ENCODE results near the gene RAB15. TPM values are rescaled to one million over a fixed set of nuclear protein-coding genes. Genes with fewer than 3 reads are reported as not detected.

Gene RAB15
- polyA plus RNA-seq, 3 donors, result 0.09 to 0.14 (median 0.09) TPM

- Histone ChIP-seq H3K79me2 (ENCODE audit: insufficient read depth, low read length) (peaks cover 38% of the 10 kb centered on the region), H3K9ac (ENCODE audit: insufficient read depth, low read length, poor library complexity, severe bottlenecking) (no peak overlapping the region), H3K27ac (ENCODE audit: low read depth in 1 of 2, low read length in 2 of 2) (no peak overlapping the region), H2AFZ (ENCODE audit: insufficient read depth, low read depth, low read length, poor library complexity, severe bottlenecking) (no peak overlapping the region), H3K27me3 (ENCODE audit: control insufficient read depth in 2 of 2, insufficient read depth in 2 of 2, low read length in 2 of 2) (no peaks in the 10 kb centered on the region), H3K9me3 (replicated peaks in 1 of 2; ENCODE audit: control insufficient read depth in 1 of 2, insufficient read depth in 1 of 2, low read length in 2 of 2) (no peaks in the 10 kb centered on the region), H3K36me3 (replicated peaks in 1 of 2; ENCODE audit: control insufficient read depth in 1 of 2, insufficient read depth in 2 of 2, low read length in 2 of 2) (peaks cover 88 to 98% of the 10 kb centered on the region in 2 donors), H4K20me1 (ENCODE audit: insufficient read depth, low read length) (peaks cover 97% of the 10 kb centered on the region), H3K4me1 (ENCODE audit: control insufficient read depth in 1 of 2, insufficient read depth in 2 of 2, low read length in 2 of 2) (no peaks in the 10 kb centered on the region), H3K4me3 (replicated peaks in 1 of 3; ENCODE audit: low read depth in 2 of 3, low read length in 3 of 3) (no peak overlapping the region), H3K4me2 (replicated peaks; ENCODE audit: extremely low read depth, low read length, poor library complexity, severe bottlenecking) (no peak overlapping the region)
- Mint-ChIP-seq H3K4me3 (no peak overlapping the region), H3K9me3 (no peaks in the 10 kb centered on the region), H3K4me1 (no peaks in the 10 kb centered on the region), H3K27ac (no peak overlapping the region), H3K27me3 (ENCODE audit: low read depth in 3 of 3) (no peaks in the 10 kb centered on the region), H3K36me3 (peaks cover 62 to 65% of the 10 kb centered on the region in 2 donors)
- intact Hi-C loops (cut with micrococcal nuclease), result no loop called here
- DNase-seq, result no peak
- WGBS (ENCODE audit: insufficient coverage), result 58% methylated on average over 4 of the region's 7 CpGs
- no peak for TF ChIP-seq CTCF (IDR thresholded peaks at IDR 0.05)
Observed at GRCh38 chr14:64928239-64929013, 43.7 kb downstream of the RAB15 start.

- Histone ChIP-seq H3K27ac (ENCODE audit: low read depth in 1 of 2, low read length in 2 of 2) (peak overlapping the region in 1 of 2 donors; percentile 49), H3K36me3 (replicated peaks in 1 of 2; ENCODE audit: control insufficient read depth in 1 of 2, insufficient read depth in 2 of 2, low read length in 2 of 2) (peaks cover 74 to 84% of the 10 kb centered on the region in 2 donors)
- H3K27ac Mint-ChIP-seq, result peak overlapping the region in 1 of 7 donors; percentile 17
Observed at GRCh38 chr14:64927031-64927430, 45.1 kb downstream of the RAB15 start.

More at GRCh38 chr14:64927031-64927430, 45.1 kb downstream of the RAB15 start:
- Histone ChIP-seq H2AFZ (ENCODE audit: insufficient read depth, low read depth, low read length, poor library complexity, severe bottlenecking) (no peak overlapping the region), H3K4me3 (replicated peaks in 1 of 3; ENCODE audit: low read depth in 2 of 3, low read length in 3 of 3) (no peak overlapping the region), H3K9me3 (replicated peaks in 1 of 2; ENCODE audit: control insufficient read depth in 1 of 2, insufficient read depth in 1 of 2, low read length in 2 of 2) (no peaks in the 10 kb centered on the region), H4K20me1 (ENCODE audit: insufficient read depth, low read length) (peaks cover 97% of the 10 kb centered on the region), H3K27me3 (ENCODE audit: control insufficient read depth in 2 of 2, insufficient read depth in 2 of 2, low read length in 2 of 2) (no peaks in the 10 kb centered on the region), H3K9ac (ENCODE audit: insufficient read depth, low read length, poor library complexity, severe bottlenecking) (no peak overlapping the region), H3K4me1 (ENCODE audit: control insufficient read depth in 1 of 2, insufficient read depth in 2 of 2, low read length in 2 of 2) (no peaks in the 10 kb centered on the region), H3K4me2 (replicated peaks; ENCODE audit: extremely low read depth, low read length, poor library complexity, severe bottlenecking) (no peak overlapping the region), H3K79me2 (ENCODE audit: insufficient read depth, low read length) (peaks cover 49% of the 10 kb centered on the region)
- TF ChIP-seq CTCF (IDR thresholded peaks at IDR 0.05), result no peak
- Mint-ChIP-seq H3K4me1 (no peaks in the 10 kb centered on the region), H3K27me3 (ENCODE audit: low read depth in 3 of 3) (no peaks in the 10 kb centered on the region), H3K9me3 (no peaks in the 10 kb centered on the region), H3K4me3 (no peak overlapping the region), H3K36me3 (peaks cover 50 to 52% of the 10 kb centered on the region in 2 donors)
- no peak for DNase-seq
- WGBS (ENCODE audit: insufficient coverage), result 40% methylated on average over 1 of the region's 3 CpGs
- intact Hi-C loops (cut with micrococcal nuclease), result no loop called here
